Ascending aorta (tissue), 2 donors: ENCODE data around the gene KDM2B. TPM values are rescaled to one million over a fixed set of nuclear protein-coding genes. Genes with fewer than 3 reads are reported as not detected.

Source experiments
- DNase-seq, 2 donors: peaks; one replicate each; pipeline ENCODE4 v3.0.0-alpha.2; 2019; ENCODE audit warnings: low spot score in 2 of 2
- H3K27ac ChIP-seq, 2 donors: fragments of 200-600 bp; sonication (generic); one replicate each; pipeline ENCODE4 v1.5.1; 2016 to 2017; ENCODE audit warnings: mild to moderate bottlenecking in 1 of 2
- H3K27me3 ChIP-seq: fragments of 200-600 bp; sonication (generic); one replicate; pipeline ENCODE4 v1.5.1; 2017
- H3K36me3 ChIP-seq, 2 donors: fragments of 200-600 bp; sonication (generic); one replicate each; pipeline ENCODE4 v1.5.1; 2016
- H3K4me1 ChIP-seq, 2 donors: fragments of 200-600 bp; sonication (generic); one replicate each; pipeline ENCODE4 v1.5.1; 2016 to 2017; ENCODE audit warnings: mild to moderate bottlenecking in 1 of 2
- H3K4me3 ChIP-seq, 2 donors: fragments of 200-600 bp; sonication (generic); one replicate each; pipeline ENCODE4 v1.5.1; 2016 to 2017; ENCODE audit warnings: mild to moderate bottlenecking in 1 of 2
- H3K9me3 ChIP-seq, 2 donors: fragments of 200-600 bp; sonication (generic); one replicate each; pipeline ENCODE4 v1.5.1; 2016
- intact Hi-C: fragments of 100-400 bp; cut with DNase I; formaldehyde crosslinking; loops from one replicate; pipeline ENCODE4 v1.15.1; 2023
- total RNA-seq: library from RNA; depleted of rRNA; stranded (reverse); fragments of >200 nt; gene quantifications from one replicate; pipeline ENCODE4 v1.1.0, GENCODE V29; 2016
- TF ChIP-seq, protein P1 (sequence below), 3 experiments: fragments of 200-600 bp in 2 of 3; fragments of 450-650 bp in 1 of 3; sonication (generic) in 2 of 3; IDR thresholded peaks; one replicate each; pipeline ENCODE4 v1.5.1; 2016 to 2019; ENCODE audit warnings: antibody characterized with exemption in 3 of 3, mild to moderate bottlenecking in 1 of 3, moderate library complexity in 1 of 3

The KDM2B gene
- total RNA-seq, 1 donor from 2014 or later, result 17.3 TPM

GRCh38 chr12:121620333-121620891, 39.6 kb upstream of the KDM2B start:
- TF ChIP-seq, protein P1, sequence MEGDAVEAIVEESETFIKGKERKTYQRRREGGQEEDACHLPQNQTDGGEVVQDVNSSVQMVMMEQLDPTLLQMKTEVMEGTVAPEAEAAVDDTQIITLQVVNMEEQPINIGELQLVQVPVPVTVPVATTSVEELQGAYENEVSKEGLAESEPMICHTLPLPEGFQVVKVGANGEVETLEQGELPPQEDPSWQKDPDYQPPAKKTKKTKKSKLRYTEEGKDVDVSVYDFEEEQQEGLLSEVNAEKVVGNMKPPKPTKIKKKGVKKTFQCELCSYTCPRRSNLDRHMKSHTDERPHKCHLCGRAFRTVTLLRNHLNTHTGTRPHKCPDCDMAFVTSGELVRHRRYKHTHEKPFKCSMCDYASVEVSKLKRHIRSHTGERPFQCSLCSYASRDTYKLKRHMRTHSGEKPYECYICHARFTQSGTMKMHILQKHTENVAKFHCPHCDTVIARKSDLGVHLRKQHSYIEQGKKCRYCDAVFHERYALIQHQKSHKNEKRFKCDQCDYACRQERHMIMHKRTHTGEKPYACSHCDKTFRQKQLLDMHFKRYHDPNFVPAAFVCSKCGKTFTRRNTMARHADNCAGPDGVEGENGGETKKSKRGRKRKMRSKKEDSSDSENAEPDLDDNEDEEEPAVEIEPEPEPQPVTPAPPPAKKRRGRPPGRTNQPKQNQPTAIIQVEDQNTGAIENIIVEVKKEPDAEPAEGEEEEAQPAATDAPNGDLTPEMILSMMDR (IDR thresholded peaks at IDR 0.05), result no peak
- no peaks in the 10 kb centered on the region for H3K27me3 ChIP-seq
- H3K27ac ChIP-seq, result peak overlapping the region in 1 of 2 donors; percentile 58
- peaks cover 0 to 7% of the 10 kb centered on the region in 2 donors for H3K4me1 ChIP-seq
- intact Hi-C loops, result no loop called here
- H3K4me3 ChIP-seq, result no peak overlapping the region
- H3K9me3 ChIP-seq, result no peaks in the 10 kb centered on the region
- H3K36me3 ChIP-seq, result no peaks in the 10 kb centered on the region
- DNase-seq, result no peak

DNA sequence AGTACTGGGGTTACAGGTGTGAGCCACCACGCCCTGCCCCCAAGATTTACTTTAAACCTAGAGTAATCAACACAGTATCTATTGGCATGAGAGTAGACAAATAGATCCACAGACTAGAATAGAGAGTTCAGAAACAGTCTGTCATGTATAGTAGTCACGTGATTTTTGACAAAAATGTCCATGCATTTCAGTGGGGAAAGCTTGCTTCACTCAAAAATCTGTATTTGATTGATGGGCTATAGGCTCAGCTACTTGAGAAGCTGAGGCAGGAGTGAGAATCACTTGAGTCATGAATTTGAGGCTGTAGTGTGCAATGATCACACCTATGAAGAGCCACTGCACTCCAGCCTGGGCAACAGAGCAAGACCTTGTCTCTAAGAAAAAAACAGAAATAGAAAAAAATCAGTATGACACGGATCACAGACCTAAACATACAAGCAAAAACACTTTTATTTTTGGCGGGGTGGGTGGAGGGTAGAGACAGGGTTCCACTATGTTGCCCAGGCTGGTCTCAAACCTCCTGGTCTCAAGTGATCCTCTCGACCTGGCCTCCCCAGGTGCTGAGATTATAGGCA, 37.9 kb upstream of the KDM2B start:
- DNase-seq, result no peak
- intact Hi-C loops, result no loop called here
- Histone ChIP-seq H3K4me3 (no peak overlapping the region), H3K9me3 (no peaks in the 10 kb centered on the region), H3K27ac (no peak overlapping the region), H3K4me1 (peaks cover 0 to 4% of the 10 kb centered on the region in 2 donors), H3K27me3 (no peaks in the 10 kb centered on the region), H3K36me3 (no peaks in the 10 kb centered on the region)
- TF ChIP-seq, protein P1 (IDR thresholded peaks at IDR 0.05), result no peak

DNA sequence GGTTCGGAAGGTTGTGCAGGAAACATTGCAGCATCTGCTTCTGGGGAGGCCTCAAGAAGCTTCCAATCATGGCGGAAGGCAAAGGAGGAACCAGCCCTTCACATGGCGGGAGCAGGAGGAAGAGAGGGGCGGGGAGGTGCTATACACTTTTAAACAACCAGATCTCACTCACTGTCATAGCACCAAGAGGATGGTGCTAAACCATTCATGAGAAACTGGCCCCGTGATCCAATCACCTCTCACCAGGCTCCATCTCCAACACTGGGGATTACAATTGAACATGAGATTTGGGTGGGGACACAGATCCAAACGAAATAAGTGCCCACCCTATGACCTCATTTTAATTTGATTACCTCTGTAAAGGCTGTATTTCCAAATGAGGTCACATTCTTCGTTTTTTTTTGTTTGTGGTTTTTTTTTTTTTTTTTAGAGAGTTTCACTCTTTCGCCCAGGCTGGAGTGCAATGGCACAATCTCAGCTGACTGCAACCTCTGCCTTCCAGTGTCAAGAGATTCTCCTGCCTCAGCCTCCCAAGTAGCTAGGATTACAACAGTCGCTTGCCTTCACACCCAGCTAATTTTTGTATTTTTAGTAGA, 34.1 kb upstream of the KDM2B start:
- no peaks in the 10 kb centered on the region for H3K36me3 ChIP-seq
- no peaks in the 10 kb centered on the region for H3K27me3 ChIP-seq
- no peak overlapping the region for H3K27ac ChIP-seq
- intact Hi-C loops, result no loop called here
- TF ChIP-seq, protein P1 (IDR thresholded peaks at IDR 0.05), result no peak
- no peak overlapping the region for H3K4me3 ChIP-seq
- H3K9me3 ChIP-seq, result no peaks in the 10 kb centered on the region
- no peak for DNase-seq
- H3K4me1 ChIP-seq, result peaks cover 5 to 11% of the 10 kb centered on the region in 2 donors

- peaks cover 5 to 7% of the 10 kb centered on the region in 2 donors for H3K4me1 ChIP-seq
- no peak overlapping the region for H3K27ac ChIP-seq
- H3K9me3 ChIP-seq, result no peaks in the 10 kb centered on the region
- no peak overlapping the region for H3K4me3 ChIP-seq
- H3K36me3 ChIP-seq, result no peaks in the 10 kb centered on the region
- TF ChIP-seq, protein P1 (IDR thresholded peaks at IDR 0.05), result no peak
- H3K27me3 ChIP-seq, result no peaks in the 10 kb centered on the region
- no peak for DNase-seq
- intact Hi-C loops, result no loop called here
Measured at GRCh38 chr12:121613462-121613861, 32.6 kb upstream of the KDM2B start.

DNA sequence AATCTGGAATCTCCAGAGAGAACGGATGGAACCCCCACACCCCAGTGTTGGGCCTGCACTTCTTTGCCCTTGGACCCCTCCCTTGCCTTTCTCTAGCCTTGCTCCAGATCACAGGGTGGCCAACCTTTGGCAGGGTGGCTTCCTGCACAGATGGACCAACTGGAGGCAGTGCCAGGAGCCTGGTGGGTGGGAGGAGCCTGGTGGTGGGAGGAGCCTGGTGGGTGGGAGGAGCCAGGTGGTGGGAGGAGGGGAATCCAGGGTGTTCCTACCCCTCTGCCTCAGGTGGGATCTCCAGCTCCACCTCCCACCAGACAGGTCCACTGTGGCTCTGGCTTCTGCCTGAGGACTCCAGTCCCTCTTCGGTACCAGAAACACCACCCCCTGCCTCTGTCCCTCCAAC, 30.5 kb upstream of the KDM2B start:
- no peak for DNase-seq
- H3K27me3 ChIP-seq, result no peaks in the 10 kb centered on the region
- peaks cover 5 to 7% of the 10 kb centered on the region in 2 donors for H3K4me1 ChIP-seq
- H3K9me3 ChIP-seq, result no peaks in the 10 kb centered on the region
- TF ChIP-seq, protein P1 (IDR thresholded peaks at IDR 0.05), result no peak
- no peaks in the 10 kb centered on the region for H3K36me3 ChIP-seq
- intact Hi-C loops, result no loop called here
- H3K27ac ChIP-seq, result peak overlapping the region; percentile 69 to 82
- no peak overlapping the region for H3K4me3 ChIP-seq
